Measurements from ENCODE around the gene SLC5A3. TPM values are rescaled to one million over a fixed set of nuclear protein-coding genes. Genes with fewer than 3 reads are reported as not detected.

The SLC5A3 gene
- total RNA-seq, 1 experiment from 2014 or later, result 12.3 TPM

DNA sequence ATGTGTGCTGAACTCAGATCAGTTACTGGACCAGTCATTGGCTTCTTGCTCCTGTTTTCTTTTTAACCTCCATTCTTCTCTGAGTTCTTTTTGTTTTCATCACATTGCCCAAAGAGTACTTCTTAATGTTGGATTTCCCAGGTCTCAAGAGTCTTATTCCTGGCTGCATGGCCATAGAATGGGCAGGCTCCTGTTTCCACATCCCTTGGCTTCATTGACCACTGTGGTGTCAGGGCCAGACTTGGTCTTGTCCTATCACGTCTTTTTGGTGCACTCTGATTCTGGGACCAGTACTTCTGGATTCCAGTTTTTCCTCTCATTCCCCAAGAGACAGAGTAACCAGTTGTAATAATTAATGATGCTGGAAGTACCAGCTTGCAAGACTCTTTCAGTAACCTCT is 41.8 kb downstream of the SLC5A3 start:
- Histone ChIP-seq H3K4me2 (ENCODE audit: insufficient read depth, insufficient read length, low read length) (no peak overlapping the region), H3K14ac (ENCODE audit: insufficient read depth, low read length) (no peak overlapping the region), H3K9me3 (ENCODE audit: control insufficient read depth, low read depth, low read length) (no peaks in the 10 kb centered on the region), H2AK5ac (ENCODE audit: insufficient read length, low read length) (no peak overlapping the region), H2BK12ac (ENCODE audit: insufficient read length, low read depth, low read length) (no peak overlapping the region), H3K4me1 (ENCODE audit: insufficient read depth, low read length) (peaks cover 3% of the 10 kb centered on the region), H3K4ac (ENCODE audit: low read depth, low read length) (no peak overlapping the region), H4K5ac (ENCODE audit: insufficient read length, low read depth, low read length) (no peak overlapping the region), H3K18ac (ENCODE audit: insufficient read length, low read depth, low read length) (no peak overlapping the region), H4K8ac (replicated peaks; ENCODE audit: insufficient read length, low read depth, low read length) (no peak overlapping the region), H3K23ac (ENCODE audit: insufficient read length, low read depth, low read length) (no peak overlapping the region), H3T11ph (ENCODE audit: low read length) (no peak overlapping the region), H4K20me1 (ENCODE audit: control insufficient read depth, insufficient read depth, insufficient read length) (no peaks in the 10 kb centered on the region), H2AFZ (ENCODE audit: low read length) (no peak overlapping the region), H2BK15ac (ENCODE audit: low read depth, low read length) (no peak overlapping the region), H2BK120ac (ENCODE audit: low read depth, low read length, poor library complexity, severe bottlenecking) (no peak overlapping the region), H2BK5ac (ENCODE audit: insufficient read length, low read length) (no peak overlapping the region), H3K9ac (ENCODE audit: extremely low read depth, insufficient read length, low read length) (no peak overlapping the region), H2BK20ac (ENCODE audit: low read depth, low read length, poor library complexity, severe bottlenecking) (no peak overlapping the region), H3K79me2 (ENCODE audit: insufficient read depth, low read length) (peaks cover 9% of the 10 kb centered on the region; the same call in 1 of the 2 replicates), H3K56ac (ENCODE audit: insufficient read length, low read depth, low read length) (no peak overlapping the region), H3K23me2 (ENCODE audit: insufficient read length, low read depth, low read length, poor library complexity, severe bottlenecking) (no peaks in the 10 kb centered on the region), H3K27me3 (ENCODE audit: insufficient read depth, low read length) (no peaks in the 10 kb centered on the region), H4K91ac (ENCODE audit: insufficient read length, low read depth, low read length) (no peak overlapping the region), H3K79me1 (ENCODE audit: insufficient read depth, low read depth, low read length, poor library complexity, severe bottlenecking) (peaks cover 2% of the 10 kb centered on the region), H3K27ac (ENCODE audit: insufficient read length, low read depth, low read length) (no peak overlapping the region)
- TF ChIP-seq, protein P1, sequence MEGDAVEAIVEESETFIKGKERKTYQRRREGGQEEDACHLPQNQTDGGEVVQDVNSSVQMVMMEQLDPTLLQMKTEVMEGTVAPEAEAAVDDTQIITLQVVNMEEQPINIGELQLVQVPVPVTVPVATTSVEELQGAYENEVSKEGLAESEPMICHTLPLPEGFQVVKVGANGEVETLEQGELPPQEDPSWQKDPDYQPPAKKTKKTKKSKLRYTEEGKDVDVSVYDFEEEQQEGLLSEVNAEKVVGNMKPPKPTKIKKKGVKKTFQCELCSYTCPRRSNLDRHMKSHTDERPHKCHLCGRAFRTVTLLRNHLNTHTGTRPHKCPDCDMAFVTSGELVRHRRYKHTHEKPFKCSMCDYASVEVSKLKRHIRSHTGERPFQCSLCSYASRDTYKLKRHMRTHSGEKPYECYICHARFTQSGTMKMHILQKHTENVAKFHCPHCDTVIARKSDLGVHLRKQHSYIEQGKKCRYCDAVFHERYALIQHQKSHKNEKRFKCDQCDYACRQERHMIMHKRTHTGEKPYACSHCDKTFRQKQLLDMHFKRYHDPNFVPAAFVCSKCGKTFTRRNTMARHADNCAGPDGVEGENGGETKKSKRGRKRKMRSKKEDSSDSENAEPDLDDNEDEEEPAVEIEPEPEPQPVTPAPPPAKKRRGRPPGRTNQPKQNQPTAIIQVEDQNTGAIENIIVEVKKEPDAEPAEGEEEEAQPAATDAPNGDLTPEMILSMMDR (conservative IDR thresholded peaks at IDR 0.05), result no peak
- H3K27ac Mint-ChIP-seq, result 0 out of 7 replicates have a peak overlapping the region, but pooled peaks of 1 of the 3 experiments have one; percentile 31
- H3K9me3 Mint-ChIP-seq, result peaks cover 3 to 7% of the 10 kb centered on the region in 2 experiments
- peaks cover 35 to 44% of the 10 kb centered on the region in 2 experiments for H3K4me1 Mint-ChIP-seq
- no peak for DNase-seq
- H3K36me3 Mint-ChIP-seq (ENCODE audit: insufficient read depth in 1 of 3, low read depth in 3 of 3), result peaks cover 16 to 27% (median 23%) of the 10 kb centered on the region in 3 experiments
- H3K4me3 Mint-ChIP-seq, result no peak overlapping the region; a peak in 1 of 5 replicates
- no CpG with 5 or more reads among the region's 1 CpG for WGBS (ENCODE audit: extremely low coverage, insufficient read length, low lambda C conversion rate)
- H3K27me3 Mint-ChIP-seq (ENCODE audit: low read depth), result no peaks in the 10 kb centered on the region
